Glomerular visceral epithelial cell (primary cell): ENCODE measurements around the gene ARHGAP42.

Experiments
- DNase-seq: peaks from one replicate; pipeline ENCODE4 v3.0.0-alpha.2; 2016; ENCODE audit errors: extremely low spot score

Gene ARHGAP42

GRCh38 chr11:100759856-100760255 is 72.8 kb downstream of the ARHGAP42 start:
- DNase-seq, result no peak

GRCh38 chr11:100760744-100761143 is 73.7 kb downstream of the ARHGAP42 start:
- no peak for DNase-seq

- no peak for DNase-seq
Measured at GRCh38 chr11:100761841-100762240, 74.8 kb downstream of the ARHGAP42 start.

- DNase-seq, result no peak
Measured at GRCh38 chr11:100766764-100767163, 79.7 kb downstream of the ARHGAP42 start.

GRCh38 chr11:100769165-100769564 is 82.1 kb downstream of the ARHGAP42 start:
- no peak for DNase-seq

GRCh38 chr11:100769617-100770016 is 82.5 kb downstream of the ARHGAP42 start:
- no peak for DNase-seq

GRCh38 chr11:100774132-100774531 is 87.0 kb downstream of the ARHGAP42 start:
- DNase-seq, result no peak

GRCh38 chr11:100774859-100775258 is 87.8 kb downstream of the ARHGAP42 start:
- DNase-seq, result peak; percentile 66

- peak; percentile 85 for DNase-seq
Measured at GRCh38 chr11:100776212-100776896, 89.3 kb downstream of the ARHGAP42 start.

- peak; percentile 56 for DNase-seq
Measured at GRCh38 chr11:100777103-100777502, 90.0 kb downstream of the ARHGAP42 start.

- DNase-seq, result no peak
Measured at GRCh38 chr11:100777736-100778135, 90.6 kb downstream of the ARHGAP42 start.

GRCh38 chr11:100778166-100778785 is 91.2 kb downstream of the ARHGAP42 start:
- no peak for DNase-seq

- DNase-seq, result no peak
Measured at GRCh38 chr11:100780470-100780869, 93.4 kb downstream of the ARHGAP42 start.

- no peak for DNase-seq
Measured at GRCh38 chr11:100785148-100785983, 98.3 kb downstream of the ARHGAP42 start.

- no peak for DNase-seq
Measured at GRCh38 chr11:100788561-100789295, 101.6 kb downstream of the ARHGAP42 start.

- DNase-seq, result no peak
Measured at GRCh38 chr11:100789500-100789899, 102.4 kb downstream of the ARHGAP42 start.

- no peak for DNase-seq
Measured at GRCh38 chr11:100790073-100790472, 103.0 kb downstream of the ARHGAP42 start.

GRCh38 chr11:100791103-100791502 is 104.0 kb downstream of the ARHGAP42 start:
- no peak for DNase-seq

GRCh38 chr11:100791860-100792259 is 104.8 kb downstream of the ARHGAP42 start:
- no peak for DNase-seq

GRCh38 chr11:100793525-100793924 is 106.4 kb downstream of the ARHGAP42 start:
- no peak for DNase-seq

- no peak for DNase-seq
Measured at GRCh38 chr11:100794446-100794845, 107.4 kb downstream of the ARHGAP42 start.

- DNase-seq, result no peak
Measured at GRCh38 chr11:100799445-100799844, 112.4 kb downstream of the ARHGAP42 start.
